NCI-H345 treated with DMSO at 0.1 percent for 48 hours (cell line): ENCODE data around the gene CDCP2.
"Not testable (repeated sequence)": the region's sequence is repeated elsewhere in the genome, so short reads cannot be mapped to it uniquely, and the experiment has no call there.

Source experiments
- DNase-seq: peaks from one replicate; lab custom pipeline; 2025; ENCODE audit not compliant: unreplicated experiment; lab: John Stamatoyannopoulos, UW

CDCP2 gene

DNA sequence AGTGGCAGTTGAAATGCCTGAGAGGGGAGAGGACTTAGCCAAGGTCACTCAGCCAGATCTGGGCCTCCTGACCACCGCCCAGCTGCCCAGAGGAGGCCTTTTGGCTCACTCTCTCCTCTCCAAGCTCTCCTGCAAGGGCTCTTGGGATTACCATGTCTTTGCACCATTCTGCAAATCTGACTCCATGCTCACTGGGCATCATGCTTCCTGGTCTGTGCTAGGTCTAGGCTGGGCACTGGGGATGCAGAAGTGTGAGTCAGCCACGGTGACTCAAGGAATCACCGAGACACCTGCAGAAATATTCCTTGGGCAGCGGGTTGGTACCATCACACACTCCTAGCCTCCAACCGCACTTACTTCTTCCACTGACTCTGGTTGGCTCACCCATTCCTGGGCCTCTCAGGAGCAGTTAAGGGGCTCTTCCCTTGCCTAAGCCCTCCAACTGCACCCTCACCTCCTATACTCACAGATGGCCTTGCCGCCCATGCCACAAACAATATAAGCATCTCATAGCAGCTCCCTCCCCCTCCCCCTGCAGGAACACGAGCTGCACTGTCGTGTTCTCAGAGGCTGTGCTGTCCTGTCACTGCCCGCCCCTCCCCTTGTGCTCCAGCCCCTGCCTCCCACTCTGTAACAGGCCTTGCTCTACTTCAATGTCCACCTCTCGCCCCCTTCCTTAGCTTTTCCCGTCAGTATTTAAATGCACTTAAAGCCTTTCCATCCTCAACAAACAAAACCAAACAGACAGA is 34.8 kb downstream of the CDCP2 start:
- DNase-seq = no peak

DNA sequence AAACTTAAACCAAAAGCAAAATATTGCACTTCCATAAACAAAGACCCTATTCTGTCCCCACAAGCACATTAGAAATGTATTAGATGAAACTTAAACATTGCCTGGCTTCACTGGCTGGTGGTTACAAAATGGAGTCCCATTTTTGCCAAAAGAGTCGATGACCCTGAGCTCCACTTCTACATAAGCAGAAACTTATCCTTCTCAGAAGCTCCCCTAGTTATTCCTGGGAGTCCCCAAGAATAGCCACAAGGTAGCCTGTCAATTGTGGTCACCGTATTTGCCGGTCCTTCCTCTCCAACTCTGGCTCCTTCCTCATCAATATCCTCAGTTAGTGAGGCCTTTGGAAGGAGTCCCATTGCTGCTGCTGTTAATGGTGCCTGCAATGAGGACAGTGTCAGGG is 37.3 kb downstream of the CDCP2 start:
- no peak for DNase-seq

- no peak for DNase-seq
These were observed 37.8 kb downstream of the CDCP2 start for GRCh38 chr1:54114955-54115354.

DNA sequence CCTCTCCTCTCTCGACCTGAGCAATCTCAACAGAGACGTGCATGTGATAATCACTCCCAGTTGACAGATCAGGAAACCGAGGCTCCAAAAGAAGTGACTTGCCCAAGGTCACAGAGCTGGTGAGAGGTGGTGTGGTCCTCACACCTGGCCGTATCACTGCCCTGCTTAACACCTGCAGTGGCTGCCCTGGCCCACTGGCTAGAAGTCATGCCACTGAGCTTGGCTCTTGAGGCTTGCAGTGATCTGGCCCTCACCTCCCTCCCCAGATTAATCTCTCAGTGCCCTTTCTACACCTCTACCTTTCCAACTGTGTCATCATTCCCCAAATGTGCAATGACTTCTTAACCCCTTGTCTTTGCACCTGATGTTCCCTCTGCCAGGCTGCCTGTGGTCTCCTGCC is 38.8 kb downstream of the CDCP2 start:
- no peak for DNase-seq

GRCh38 chr1:54112705-54113368 is 40.0 kb downstream of the CDCP2 start:
- DNase-seq = no peak

GRCh38 chr1:54112027-54112426 is 40.8 kb downstream of the CDCP2 start:
- no peak for DNase-seq

GRCh38 chr1:54111624-54112023 is 41.2 kb downstream of the CDCP2 start:
- DNase-seq = no peak

DNA sequence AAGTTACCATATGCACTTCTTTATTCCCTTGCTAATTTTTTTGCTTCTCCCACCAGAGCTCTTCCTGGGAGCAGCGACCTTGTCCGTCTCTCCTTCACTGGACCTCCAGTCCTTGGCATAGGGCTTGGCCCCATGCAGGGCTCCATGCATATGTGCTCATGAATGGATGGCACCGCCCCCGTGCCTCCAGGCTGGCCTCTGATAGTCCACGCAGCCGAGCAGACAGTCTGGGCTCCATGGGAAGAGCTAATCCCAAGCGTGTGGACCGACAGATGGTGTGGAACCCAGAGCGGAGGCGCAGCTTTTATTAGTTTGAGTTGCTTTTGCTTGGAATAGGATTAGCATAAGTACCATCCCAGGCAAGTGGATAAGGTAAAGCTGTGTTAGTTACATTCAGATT is 41.8 kb downstream of the CDCP2 start:
- DNase-seq = no peak

DNA sequence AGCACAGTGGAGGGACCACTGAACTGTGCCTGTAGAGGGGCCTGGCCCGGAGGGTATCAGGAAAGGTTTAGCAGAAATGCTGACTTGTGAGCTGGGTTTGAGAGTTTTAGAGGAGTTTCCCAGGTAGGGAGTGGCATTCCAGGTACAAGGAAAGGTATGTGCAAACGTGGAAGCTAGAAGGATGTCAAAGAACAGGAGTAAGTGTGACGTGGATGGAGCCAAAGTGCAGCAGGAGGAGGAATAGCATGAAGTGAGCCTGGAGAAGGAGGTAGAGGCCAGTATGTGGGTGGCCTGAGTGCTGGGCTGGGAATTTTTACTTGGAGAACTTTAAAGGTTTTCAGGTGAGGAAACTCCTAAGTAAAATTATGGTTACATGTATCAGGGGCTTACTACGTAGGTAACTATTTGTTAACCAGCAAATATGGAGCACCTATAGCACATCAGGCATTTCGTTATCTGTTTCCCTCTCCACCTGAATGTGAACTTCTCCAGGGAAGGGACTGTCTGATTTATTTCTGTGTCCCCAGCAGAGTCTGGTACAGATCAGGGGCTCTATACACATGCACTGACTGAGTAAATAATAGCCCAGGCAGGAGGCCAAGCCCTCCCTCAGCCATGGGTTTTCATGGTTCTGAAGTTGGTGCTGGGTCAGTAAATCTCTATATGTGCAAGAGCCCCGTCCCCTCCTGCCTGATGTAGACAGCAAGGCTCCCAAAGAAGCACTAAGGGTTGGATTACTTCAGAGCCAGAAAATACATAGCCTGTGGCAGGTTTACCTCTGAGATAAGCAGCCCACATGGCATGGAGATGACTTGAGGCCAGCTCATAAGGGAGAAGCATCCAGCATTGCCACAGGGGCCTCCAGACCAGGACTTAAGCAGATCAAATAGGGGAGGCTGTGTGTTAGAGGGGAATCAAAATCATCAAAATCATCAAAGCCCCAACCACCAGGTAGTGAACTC is 43.4 kb downstream of the CDCP2 start:
- no peak for DNase-seq

DNA sequence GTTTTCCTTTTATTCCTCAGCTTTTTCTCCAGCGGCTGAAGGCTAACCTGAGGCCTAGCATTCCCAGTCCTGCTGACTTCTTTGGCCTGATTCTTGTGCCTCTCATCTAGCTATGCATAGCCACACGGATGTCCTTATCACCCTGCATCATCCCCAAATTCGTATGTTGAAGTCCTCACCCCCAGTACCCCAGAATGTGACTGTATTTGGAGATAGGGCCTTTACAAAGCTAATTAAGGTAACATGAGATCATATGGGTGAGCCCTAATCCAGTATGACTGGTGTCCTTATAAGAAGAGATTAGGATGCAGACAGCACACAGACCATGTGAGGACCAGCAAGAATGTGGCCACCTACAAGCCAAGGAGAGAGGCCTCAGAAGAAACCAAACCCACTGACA is 44.6 kb downstream of the CDCP2 start:
- no peak for DNase-seq

DNA sequence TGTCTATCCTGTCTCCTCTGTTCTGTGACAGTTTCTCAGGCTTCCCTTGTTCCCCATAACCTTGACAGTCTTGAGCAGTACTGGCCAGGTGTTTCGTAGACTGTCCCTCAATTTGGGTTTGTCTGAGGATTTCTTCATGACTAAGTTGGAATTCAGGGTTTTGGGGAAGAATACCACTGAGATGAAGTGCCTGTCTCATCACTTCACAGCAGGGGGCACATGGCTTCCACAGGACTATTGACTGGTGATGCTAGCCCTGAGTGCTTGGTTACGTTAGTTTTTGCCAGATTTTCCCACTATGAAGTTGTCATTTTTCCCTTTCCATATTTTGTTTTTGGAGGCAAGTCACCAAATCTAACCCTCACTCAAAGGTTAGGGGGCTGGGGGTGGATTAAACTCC is 45.7 kb downstream of the CDCP2 start:
- DNase-seq = no peak

- no peak for DNase-seq
These were observed 47.0 kb downstream of the CDCP2 start for GRCh38 chr1:54105736-54106269.

DNA sequence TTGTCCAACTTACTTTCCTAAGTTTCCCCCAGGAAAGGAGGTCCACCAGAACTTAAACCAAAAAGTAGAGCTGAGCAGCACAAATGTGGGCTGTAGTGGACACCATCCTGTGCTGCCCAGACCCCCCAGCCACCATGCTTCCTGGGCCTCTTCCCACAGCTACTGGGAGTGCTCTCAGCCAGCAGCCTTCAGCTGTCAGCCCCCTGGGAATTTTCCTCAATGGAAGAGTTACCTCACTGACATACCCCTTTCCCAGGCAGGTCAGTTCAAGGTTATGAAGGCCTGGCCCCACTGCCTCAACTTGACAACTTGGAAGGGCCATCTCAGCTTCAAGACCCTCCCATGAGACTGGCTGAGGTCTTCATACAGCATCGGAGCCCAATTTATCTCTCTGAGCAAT is 47.7 kb downstream of the CDCP2 start:
- DNase-seq = no peak

DNA sequence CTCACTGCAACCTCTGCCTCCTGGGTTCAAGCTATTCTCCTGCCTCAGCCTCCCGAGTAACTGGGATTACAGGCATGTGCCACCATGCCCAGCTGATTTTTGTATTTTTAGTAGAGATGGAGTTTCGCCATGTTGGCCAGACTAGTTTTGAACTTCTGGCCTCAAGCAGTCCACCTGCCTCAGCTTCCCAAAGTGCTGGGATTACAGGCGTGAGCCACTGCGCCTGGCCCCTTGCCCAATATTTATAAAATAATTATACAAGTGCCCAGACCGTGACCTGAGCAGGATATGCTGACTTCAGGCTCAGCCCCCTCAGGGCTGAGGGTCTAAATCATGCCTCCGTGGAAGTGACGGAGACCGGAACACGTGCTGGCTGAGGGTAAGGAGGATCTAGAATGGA is 48.2 kb downstream of the CDCP2 start:
- not testable (repeated sequence) for DNase-seq

DNA sequence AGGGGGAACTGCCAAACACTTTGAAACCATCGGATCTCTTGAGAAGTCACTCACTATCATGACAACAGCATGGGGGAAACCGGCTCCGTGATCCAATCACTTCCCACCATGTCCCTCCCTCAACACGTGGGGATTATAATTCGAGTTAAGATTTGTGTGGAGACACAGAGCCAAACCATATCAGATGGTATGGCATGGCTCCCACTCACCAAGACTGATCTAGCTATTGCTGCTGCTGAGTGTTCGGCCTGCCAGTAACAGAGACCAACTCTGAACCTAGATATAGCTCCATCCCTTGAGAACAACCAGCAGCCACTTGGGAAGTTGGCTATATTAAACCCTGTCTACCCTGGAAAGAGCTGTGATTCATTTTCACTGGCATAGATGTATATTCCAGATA is 49.4 kb downstream of the CDCP2 start:
- DNase-seq = no peak

DNA sequence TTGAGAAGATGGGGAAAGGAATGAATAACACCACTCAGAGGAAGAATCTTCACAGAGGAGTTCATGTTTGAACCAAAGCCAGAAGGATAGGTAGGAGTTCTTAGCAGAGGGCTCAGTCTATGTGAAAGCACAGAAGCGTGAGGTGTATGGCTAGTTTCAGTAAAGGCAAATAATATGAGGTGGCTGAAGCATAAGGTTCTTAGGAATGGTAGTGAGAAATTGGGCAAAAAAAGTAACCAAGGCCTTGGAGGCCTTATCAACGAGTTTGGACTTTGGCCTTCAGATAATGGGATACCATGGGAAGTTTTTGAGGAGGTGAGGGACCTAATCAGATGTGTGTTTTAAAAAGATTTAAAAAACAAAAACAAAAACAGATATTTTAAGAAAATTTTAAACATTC is 52.3 kb downstream of the CDCP2 start:
- no peak for DNase-seq

- DNase-seq = no peak
These were observed 53.7 kb downstream of the CDCP2 start for GRCh38 chr1:54099061-54099610.

DNA sequence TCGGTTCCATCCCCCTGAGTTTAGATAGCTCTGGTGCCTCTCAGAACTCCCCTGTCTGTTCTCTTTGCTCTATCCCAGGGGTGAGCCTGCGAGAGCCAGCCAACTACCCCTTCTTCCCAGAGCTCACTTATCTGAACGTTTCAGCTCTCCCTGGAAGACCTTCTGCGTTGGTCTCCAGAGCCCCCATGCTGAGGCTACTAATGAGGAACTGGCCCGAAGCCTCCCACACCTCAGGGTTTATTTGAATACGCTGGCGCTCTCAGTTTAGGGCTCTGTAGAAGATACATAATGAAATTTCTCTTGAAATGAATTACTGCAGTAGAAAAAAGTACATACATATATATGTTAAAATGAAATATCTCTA is 55.9 kb downstream of the CDCP2 start:
- no peak for DNase-seq

GRCh38 chr1:54096227-54096876 is 56.4 kb downstream of the CDCP2 start:
- no peak for DNase-seq

- DNase-seq = no peak
These were observed 57.1 kb downstream of the CDCP2 start for GRCh38 chr1:54095546-54096226.
